ENCODE data around the gene IHH. TPM values are rescaled to one million over a fixed set of nuclear protein-coding genes. Genes with fewer than 3 reads are reported as not detected.
A peak's percentile ranks its signal among the peaks of the same experiment; 100 is the strongest.

The IHH gene
- total RNA-seq, 2 donors from 2014 or later, result 0.14 TPM; not detected in 1

DNA sequence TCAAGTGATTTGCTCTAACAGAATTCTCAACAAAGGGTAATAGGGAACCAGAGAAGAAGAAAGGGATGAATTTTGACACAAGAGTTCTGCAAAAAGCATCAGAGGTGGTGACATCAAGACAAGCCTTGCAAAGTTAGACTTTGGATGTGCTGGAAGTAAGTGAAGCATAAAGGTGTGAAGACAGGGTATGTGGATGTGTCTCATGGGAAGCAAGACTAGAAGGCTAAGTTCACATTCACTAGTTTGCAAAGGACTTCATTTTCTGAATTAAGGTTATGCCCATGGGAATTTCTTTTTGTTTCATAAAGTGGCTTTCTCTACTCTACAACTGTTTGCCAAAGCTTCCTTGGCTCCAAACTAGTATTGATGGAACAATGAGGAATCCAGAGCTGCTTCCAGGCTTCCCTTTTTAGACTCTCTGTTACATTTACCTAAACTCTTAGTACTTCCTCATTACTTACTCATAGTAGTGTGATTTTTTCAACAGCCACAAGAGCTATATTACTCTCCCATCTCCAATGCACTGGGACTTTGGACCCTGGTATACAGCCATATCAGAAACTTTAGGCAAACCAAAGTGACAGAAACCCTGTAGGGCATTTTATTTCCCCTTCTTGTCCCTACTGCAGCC is 21.1 kb upstream of the IHH start:
- Mint-ChIP-seq H3K36me3 (no peaks in the 10 kb centered on the region), H3K9me3 (no peaks in the 10 kb centered on the region), H3K27ac (peak overlapping the region in 1 of 2 donors; percentile 33)
- no peak for ATAC-seq
- no peak for DNase-seq (ENCODE audit: low spot score in 2 of 2)

DNA sequence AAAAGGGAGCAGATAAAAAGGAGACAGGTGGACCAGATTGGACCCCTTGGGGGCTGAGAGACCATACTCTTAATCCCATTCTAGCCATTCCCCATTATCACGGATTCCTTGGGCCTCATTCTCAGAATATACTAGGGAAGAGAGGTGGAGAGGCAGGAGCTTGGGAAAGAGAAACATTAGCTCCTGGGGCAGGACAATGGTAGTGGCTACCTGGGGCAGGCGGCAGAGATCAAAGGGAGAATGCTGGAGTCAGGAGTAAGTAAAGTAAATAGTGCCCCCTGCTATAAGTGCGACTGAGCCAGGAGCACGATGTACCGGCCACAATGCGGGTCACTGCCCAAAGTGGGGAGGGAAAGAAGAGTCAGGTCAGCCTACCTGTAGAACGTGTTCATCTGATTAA is 20.4 kb upstream of the IHH start:
- ATAC-seq (no peak), DNase-seq (ENCODE audit: low spot score in 2 of 2) (no peak)
- no peaks in the 10 kb centered on the region for H3K9me3 Mint-ChIP-seq
- H3K27ac Mint-ChIP-seq, result no peak overlapping the region
- no peaks in the 10 kb centered on the region for H3K36me3 Mint-ChIP-seq

DNA sequence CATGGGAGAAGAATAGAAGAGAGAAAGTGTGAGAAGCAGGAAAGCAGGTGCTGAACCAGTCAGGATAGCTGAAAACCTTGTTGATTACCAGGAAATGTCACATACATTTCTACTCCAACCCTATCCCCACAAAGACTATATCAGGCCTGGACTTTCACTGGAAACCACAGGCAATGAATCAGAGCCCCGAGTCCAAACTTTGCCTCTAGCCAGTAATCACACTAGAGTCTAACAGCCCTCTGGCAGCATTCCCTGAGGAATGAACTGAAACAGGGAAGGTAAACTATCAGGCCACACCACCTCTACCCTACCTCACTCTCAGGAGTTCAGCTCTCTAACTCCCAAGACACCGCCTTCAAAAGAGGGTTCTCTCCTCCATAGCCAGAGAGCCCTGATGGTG is 18.7 kb upstream of the IHH start:
- DNase-seq (ENCODE audit: low spot score in 2 of 2), result no peak
- no peak overlapping the region for H3K27ac Mint-ChIP-seq
- no peaks in the 10 kb centered on the region for H3K9me3 Mint-ChIP-seq
- no peak for ATAC-seq
- no peaks in the 10 kb centered on the region for H3K36me3 Mint-ChIP-seq

DNA sequence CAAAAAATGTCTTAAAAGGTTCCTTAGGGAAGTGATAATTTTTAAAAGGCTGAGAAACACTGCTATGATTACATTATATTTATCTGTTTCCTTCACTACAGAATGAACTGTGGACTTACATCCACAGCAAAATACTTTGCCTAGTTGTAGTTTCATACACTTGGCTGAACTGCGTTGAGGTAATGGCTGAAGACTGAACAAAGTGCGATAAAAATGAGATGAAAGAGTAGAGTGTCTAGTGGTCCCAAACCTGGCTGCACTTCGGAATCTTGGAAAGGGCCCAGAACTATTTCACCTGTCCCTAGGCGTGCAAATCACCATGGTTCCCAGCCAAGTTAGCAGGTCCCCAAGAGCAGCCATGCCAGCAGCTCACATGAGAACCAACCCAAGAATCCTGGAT is 18.2 kb upstream of the IHH start:
- H3K36me3 Mint-ChIP-seq, result no peaks in the 10 kb centered on the region
- no peaks in the 10 kb centered on the region for H3K9me3 Mint-ChIP-seq
- peak overlapping the region in 1 of 2 donors; percentile 44 for H3K27ac Mint-ChIP-seq
- no peak for DNase-seq (ENCODE audit: low spot score in 2 of 2)
- no peak for ATAC-seq

GRCh38 chr2:219078126-219078525 is 17.4 kb upstream of the IHH start:
- DNase-seq (ENCODE audit: low spot score in 2 of 2) (no peak), ATAC-seq (no peak)
- Mint-ChIP-seq H3K9me3 (no peaks in the 10 kb centered on the region), H3K36me3 (no peaks in the 10 kb centered on the region), H3K27ac (no peak overlapping the region)

DNA sequence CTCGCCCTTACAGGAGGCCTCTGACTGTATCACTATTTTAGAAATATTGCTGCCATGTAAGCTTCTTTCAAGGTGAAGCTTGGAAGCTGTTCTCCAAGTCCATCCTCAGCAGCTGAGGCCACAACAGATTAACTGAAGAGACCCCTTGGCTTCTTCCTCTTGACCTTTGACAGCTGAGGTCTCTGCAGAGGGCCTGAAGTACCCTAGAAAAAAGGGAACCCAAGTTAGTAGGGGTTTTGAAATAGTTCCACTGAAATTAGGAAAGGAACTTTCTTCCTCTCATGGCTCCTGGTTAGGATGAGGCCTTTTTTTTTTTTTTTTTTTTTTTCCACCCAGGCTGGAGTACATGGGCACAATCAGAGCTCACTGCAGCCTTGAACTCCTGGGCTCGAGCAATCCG is 15.5 kb upstream of the IHH start:
- Mint-ChIP-seq H3K27ac (no peak overlapping the region), H3K36me3 (no peaks in the 10 kb centered on the region), H3K9me3 (no peaks in the 10 kb centered on the region)
- no peak for DNase-seq (ENCODE audit: low spot score in 2 of 2)
- no peak for ATAC-seq

GRCh38 chr2:219073413-219074129 is 12.8 kb upstream of the IHH start:
- H3K36me3 Mint-ChIP-seq, result no peaks in the 10 kb centered on the region
- no peak overlapping the region for H3K27ac Mint-ChIP-seq
- DNase-seq (ENCODE audit: low spot score in 2 of 2) (peak in 1 of 2 donors; percentile 31), ATAC-seq (peak in 1 of 2 donors; percentile 41)
- H3K9me3 Mint-ChIP-seq, result no peaks in the 10 kb centered on the region

DNA sequence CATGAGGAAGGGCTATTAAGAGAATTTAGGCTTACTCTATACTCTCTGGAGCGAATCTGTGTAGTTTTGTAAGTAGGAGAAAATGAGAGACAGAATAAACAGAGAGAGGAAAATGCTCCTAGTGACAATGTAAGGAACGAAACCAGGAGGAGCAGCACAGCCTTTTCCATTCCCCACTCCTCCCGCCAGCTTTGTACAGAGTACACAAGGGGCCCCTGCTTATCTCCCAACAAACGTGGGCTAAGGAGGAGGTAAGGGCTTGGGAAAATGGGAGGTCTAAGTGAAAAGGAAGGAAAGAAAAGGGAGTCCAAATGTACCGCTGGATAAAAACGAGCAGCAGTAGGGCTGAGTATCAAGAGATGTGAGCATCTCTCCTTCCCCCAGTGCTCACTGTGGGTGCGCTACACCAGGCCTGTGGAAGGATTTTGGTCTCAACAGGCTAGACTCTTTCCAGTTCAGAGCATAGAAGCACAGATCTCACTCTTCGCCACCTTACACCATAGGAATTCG is 12.1 kb upstream of the IHH start:
- H3K27ac Mint-ChIP-seq, result no peak overlapping the region
- DNase-seq (ENCODE audit: low spot score in 2 of 2) (no peak), ATAC-seq (no peak)
- no peaks in the 10 kb centered on the region for H3K9me3 Mint-ChIP-seq
- no peaks in the 10 kb centered on the region for H3K36me3 Mint-ChIP-seq

- Mint-ChIP-seq H3K36me3 (no peaks in the 10 kb centered on the region), H3K27ac (no peak overlapping the region), H3K9me3 (no peaks in the 10 kb centered on the region)
- no peak for DNase-seq (ENCODE audit: low spot score in 2 of 2)
- ATAC-seq, result no peak
These were observed 10.6 kb upstream of the IHH start for GRCh38 chr2:219071131-219071816.

DNA sequence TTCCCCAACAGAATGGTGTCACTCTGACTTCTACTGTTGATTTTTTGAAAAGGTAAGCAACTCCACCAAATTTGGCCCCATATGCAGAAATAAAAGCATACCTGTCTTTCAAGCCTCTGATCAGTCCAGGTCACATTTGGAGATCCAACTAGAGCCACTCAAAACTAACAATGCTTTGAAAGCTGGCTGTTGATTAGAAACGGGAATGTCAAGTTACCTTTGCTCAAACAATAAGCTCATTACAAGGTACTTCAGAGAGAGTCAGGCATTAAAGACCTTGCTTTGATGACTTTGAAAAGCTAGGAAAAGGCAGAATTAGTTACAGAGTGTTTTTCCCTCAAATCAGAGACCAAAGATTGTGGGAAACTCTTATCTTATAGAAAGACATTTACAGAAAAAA is 4.8 kb upstream of the IHH start:
- no peaks in the 10 kb centered on the region for H3K36me3 Mint-ChIP-seq
- no peak overlapping the region for H3K27ac Mint-ChIP-seq
- H3K9me3 Mint-ChIP-seq, result no peaks in the 10 kb centered on the region
- no peak for DNase-seq (ENCODE audit: low spot score in 2 of 2)
- no peak for ATAC-seq

DNA sequence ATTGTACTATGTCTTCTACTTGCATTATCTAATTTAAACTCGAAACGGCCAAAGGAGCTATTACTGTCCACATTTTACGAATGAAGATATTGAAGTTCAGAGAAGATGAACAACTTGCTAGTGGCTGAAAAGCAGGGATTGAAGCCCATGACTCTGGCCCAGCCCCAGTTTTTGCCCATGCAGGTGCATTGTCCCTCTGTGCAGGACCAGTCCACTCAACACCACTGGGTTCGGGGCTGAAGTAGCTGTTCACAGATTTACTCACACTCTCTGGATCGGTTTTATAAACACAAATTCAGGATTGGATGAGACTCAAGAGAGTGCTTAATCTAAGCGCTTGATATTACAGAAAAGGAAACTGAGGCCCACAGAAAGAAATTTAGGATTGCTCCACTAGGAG is 1.4 kb upstream of the IHH start:
- ATAC-seq, result no peak
- Mint-ChIP-seq H3K9me3 (no peaks in the 10 kb centered on the region), H3K27ac (no peak overlapping the region), H3K36me3 (no peaks in the 10 kb centered on the region)
- no peak for DNase-seq (ENCODE audit: low spot score in 2 of 2)

- Mint-ChIP-seq H3K36me3 (no peaks in the 10 kb centered on the region), H3K9me3 (no peaks in the 10 kb centered on the region), H3K27ac (no peak overlapping the region)
- peak in 1 of 2 donors; percentile 24 for DNase-seq (ENCODE audit: low spot score in 2 of 2)
- ATAC-seq, result no peak
These were observed 717 bp downstream of the IHH start for GRCh38 chr2:219059725-219060682.

- DNase-seq (ENCODE audit: low spot score in 2 of 2) (no peak), ATAC-seq (no peak)
- Mint-ChIP-seq H3K36me3 (no peaks in the 10 kb centered on the region), H3K9me3 (no peaks in the 10 kb centered on the region), H3K27ac (no peak overlapping the region)
These were observed 1.4 kb downstream of the IHH start for GRCh38 chr2:219059375-219059724.

- DNase-seq (ENCODE audit: low spot score in 2 of 2), result peak in 1 of 2 donors; percentile 16
These were observed 2.0 kb downstream of the IHH start for GRCh38 chr2:219058541-219059374.

DNA sequence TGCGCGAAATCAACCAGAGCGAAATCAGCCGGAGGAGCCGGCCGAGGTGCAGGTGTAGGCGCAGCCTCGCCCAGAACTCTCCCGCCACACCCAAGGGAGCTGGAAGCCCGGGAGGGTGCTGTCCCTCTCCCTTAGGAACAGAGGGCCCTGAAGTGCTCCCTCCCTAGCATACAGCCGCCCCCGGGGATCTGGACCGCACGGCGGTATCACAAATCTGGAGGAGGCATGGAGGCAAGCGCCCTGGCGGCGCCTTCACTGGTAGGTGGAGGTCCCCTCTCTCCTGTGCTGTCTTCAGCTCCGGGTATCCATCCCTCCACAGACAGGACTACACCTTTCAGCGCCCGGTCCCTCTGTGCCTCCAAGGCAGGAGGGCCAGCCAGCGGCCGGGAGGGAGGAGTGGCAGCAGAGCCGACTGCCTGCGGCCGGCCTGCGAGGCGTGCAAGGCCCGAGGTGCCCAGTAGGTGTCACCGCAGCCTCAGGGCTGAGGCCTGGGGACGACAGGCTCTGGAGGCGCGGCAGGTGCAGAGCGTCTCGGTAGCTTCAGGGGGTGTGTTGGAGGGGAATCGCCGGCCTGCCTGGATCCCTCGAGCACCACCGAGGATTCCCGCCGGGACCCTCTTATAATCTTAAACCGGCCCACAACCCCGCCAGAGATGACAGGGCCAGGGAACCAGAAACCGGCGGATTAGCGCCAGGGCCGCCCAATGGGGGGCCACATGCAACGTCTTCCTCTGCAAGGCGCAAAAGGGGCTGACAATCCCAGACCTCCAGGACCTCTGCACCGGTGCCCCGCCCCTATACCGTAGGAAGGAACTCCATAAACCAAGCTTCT is 2.8 kb downstream of the IHH start:
- DNase-seq (ENCODE audit: low spot score in 2 of 2), result peak; percentile 74 to 84
- Mint-ChIP-seq H3K27ac (no peak overlapping the region), H3K36me3 (no peaks in the 10 kb centered on the region), H3K9me3 (no peaks in the 10 kb centered on the region)
- peak; percentile 91 to 94 for ATAC-seq

More at GRCh38 chr2:219058541-219059374, 2.0 kb downstream of the IHH start:
- H3K9me3 Mint-ChIP-seq, result no peaks in the 10 kb centered on the region
- peak in 1 of 2 donors; percentile 6 for ATAC-seq
- no peak overlapping the region for H3K27ac Mint-ChIP-seq
- no peaks in the 10 kb centered on the region for H3K36me3 Mint-ChIP-seq

All from activated naive CD4-positive, alpha-beta T cell treated with anti-CD3 and anti-CD28 coated beads, Interleukin-2, amount 50 U/mL, for 72 hours (primary cell).